ENCODE measurements around the gene HOXA2. TPM values are rescaled to one million over a fixed set of nuclear protein-coding genes. Genes with fewer than 3 reads are reported as not detected.

The HOXA2 gene
- total and polyA plus RNA-seq, 2 of the 8 experiments (the other 6 are each of a cell fraction or from before 2014, with no cell fraction given) = not detected

GRCh38 chr7:27123007-27123476, 20.6 kb upstream of the HOXA2 start:
- POLR2A ChIA-PET (ENCODE audit: partially characterized antibody) = no interaction called here
- no peaks in the 10 kb centered on the region for H3K9me3 ChIP-seq (ENCODE audit: insufficient read depth in 2 of 2, low read depth in 1 of 2, low read length in 1 of 2)
- no peaks in the 10 kb centered on the region for H3K79me1 ChIP-seq (ENCODE audit: low read depth, low read length)
- H2AK5ac ChIP-seq (ENCODE audit: low read depth, low read length) = 0 out of 2 replicates have a peak overlapping the region, but pooled peaks have one; percentile 25
- no peak overlapping the region for H3K23ac ChIP-seq (ENCODE audit: insufficient read length)
- peaks cover 100% of the 10 kb centered on the region in 4 experiments for H3K27me3 ChIP-seq (replicated peaks in 1 of 4; ENCODE audit: control insufficient read depth in 3 of 4, extremely low read depth in 1 of 4, insufficient read depth in 3 of 4, low read length in 3 of 4)
- peaks cover 26 to 27% of the 10 kb centered on the region in 2 experiments for H4K20me1 ChIP-seq (replicated peaks in 1 of 2; ENCODE audit: control insufficient read depth in 1 of 2, insufficient read depth in 2 of 2, low read length in 2 of 2)
- H3K56ac ChIP-seq (replicated peaks; ENCODE audit: insufficient read length, low read depth, low read length) = no peak overlapping the region
- H2AFZ ChIP-seq (ENCODE audit: low read length) = no peak overlapping the region
- H2BK120ac ChIP-seq (replicated peaks; ENCODE audit: low read depth, low read length) = no peak overlapping the region
- no peak overlapping the region; the same call in 1 of the 2 replicates for H2BK15ac ChIP-seq (ENCODE audit: low read length)
- H3K23me2 ChIP-seq (ENCODE audit: low read depth, low read length) = no peaks in the 10 kb centered on the region; the same call in 1 of the 2 replicates
- DNase-seq (ENCODE audit: low read depth in 1 of 2, low spot score in 2 of 2) (peak in 1 of 2 experiments; percentile 60), FAIRE-seq (no peak)
- 0 out of 2 replicates have a peak overlapping the region, but pooled peaks have one; percentile 21 for H2BK12ac ChIP-seq (ENCODE audit: low read depth, low read length)
- no peak overlapping the region for H4K5ac ChIP-seq (ENCODE audit: insufficient read length, low read depth, low read length)
- H3K9ac ChIP-seq (replicated peaks in 1 of 4; ENCODE audit: extremely low read depth in 1 of 4, low read depth in 3 of 4, low read length in 3 of 4) = no peak overlapping the region
- no peak overlapping the region for H3K4me3 ChIP-seq (ENCODE audit: extremely low read depth in 1 of 4, insufficient read depth in 2 of 4, low read depth in 3 of 4, low read length in 4 of 4)
- no peaks in the 10 kb centered on the region for H3K36me3 ChIP-seq (ENCODE audit: control insufficient read depth in 2 of 4, insufficient read depth in 4 of 4, low read length in 3 of 4)
- WGBS, 2 experiments (ENCODE audit: extremely low coverage in 1 of 2, insufficient coverage in 1 of 2, insufficient read length in 1 of 2, insufficient replicate concordance in 2 of 2, low coverage in 1 of 2, low lambda C conversion rate in 2 of 2, missing lambda C conversion rate in 1 of 2) = 14% methylated on average over 14 of the region's 14 CpGs; no CpG with 5 or more reads in 1 of the 2 experiments
- no peaks in the 10 kb centered on the region for H3K79me2 ChIP-seq (ENCODE audit: control insufficient read depth in 1 of 2, insufficient read depth in 2 of 2, low read length in 2 of 2)
- H3K4me2 ChIP-seq (ENCODE audit: insufficient read depth in 1 of 2, low read depth in 2 of 2, low read length in 2 of 2) = no peak overlapping the region; a peak in 1 of 4 replicates
- H2BK20ac ChIP-seq (ENCODE audit: low read length) = no peak overlapping the region
- no peak overlapping the region for H4K91ac ChIP-seq (replicated peaks; ENCODE audit: insufficient read length, low read length)
- no peak overlapping the region for H3K27ac ChIP-seq (ENCODE audit: low read depth, low read length)
- no peak overlapping the region for H2BK5ac ChIP-seq (ENCODE audit: low read depth, low read length)
- H3K14ac ChIP-seq (ENCODE audit: insufficient read length) = no peak overlapping the region
- 0 out of 2 replicates have a peak, but pooled peaks have one; percentile 2 for TF ChIP-seq CBX8 (IDR thresholded peaks at IDR 0.05; ENCODE audit: borderline replicate concordance, low read depth, low read length)
- peak; percentile 65 for TF ChIP-seq EZH2 (IDR thresholded peaks at IDR 0.05; ENCODE audit: low read depth, low read length, severe bottlenecking)
- TF ChIP-seq SAP30 (IDR thresholded peaks at IDR 0.05; ENCODE audit: insufficient read depth, insufficient replicate concordance, low read length) = no peak
- TF ChIP-seq SUZ12 (IDR thresholded peaks at IDR 0.05; ENCODE audit: low read length) = peak; percentile 61; the same call in 1 of the 2 replicates
- peak; percentile 85 for TF ChIP-seq CEBPB (IDR thresholded peaks at IDR 0.05; ENCODE audit: low read depth, low read length)
- TF ChIP-seq TEAD4 (IDR thresholded peaks at IDR 0.05; ENCODE audit: low read depth, low read length) = no peak
- 0 out of 7 replicates have a peak, but pooled peaks cover 0 to 2% (median 0%) of the 10 kb centered on the region in 4 experiments for H3K4me1 ChIP-seq (replicated peaks in 1 of 4; ENCODE audit: control insufficient read depth in 3 of 4, insufficient read depth in 4 of 4, low read length in 3 of 4)
- no peak overlapping the region for H3K18ac ChIP-seq (ENCODE audit: extremely low read depth, low read length)
- CTCF ChIA-PET (ENCODE audit: partially characterized antibody) = interaction anchor here (0.9 to 1.4 kb wide), 3 partner anchors 20 to 29 kb away, joined by 3 to 4 read pairs (median 3); partner anchors contain the start of gene HOXA5
- no peak overlapping the region for H4K8ac ChIP-seq (ENCODE audit: extremely low read depth, insufficient read depth, low read length)
- no peak overlapping the region for H3K4ac ChIP-seq (replicated peaks; ENCODE audit: insufficient read length, low read depth, low read length)
